ENCODE data around the gene EEF1A2. TPM values are rescaled to one million over a fixed set of nuclear protein-coding genes. Genes with fewer than 3 reads are reported as not detected.

EEF1A2 gene
- total RNA-seq, 1 donor from 2014 or later, result 20.0 TPM

DNA sequence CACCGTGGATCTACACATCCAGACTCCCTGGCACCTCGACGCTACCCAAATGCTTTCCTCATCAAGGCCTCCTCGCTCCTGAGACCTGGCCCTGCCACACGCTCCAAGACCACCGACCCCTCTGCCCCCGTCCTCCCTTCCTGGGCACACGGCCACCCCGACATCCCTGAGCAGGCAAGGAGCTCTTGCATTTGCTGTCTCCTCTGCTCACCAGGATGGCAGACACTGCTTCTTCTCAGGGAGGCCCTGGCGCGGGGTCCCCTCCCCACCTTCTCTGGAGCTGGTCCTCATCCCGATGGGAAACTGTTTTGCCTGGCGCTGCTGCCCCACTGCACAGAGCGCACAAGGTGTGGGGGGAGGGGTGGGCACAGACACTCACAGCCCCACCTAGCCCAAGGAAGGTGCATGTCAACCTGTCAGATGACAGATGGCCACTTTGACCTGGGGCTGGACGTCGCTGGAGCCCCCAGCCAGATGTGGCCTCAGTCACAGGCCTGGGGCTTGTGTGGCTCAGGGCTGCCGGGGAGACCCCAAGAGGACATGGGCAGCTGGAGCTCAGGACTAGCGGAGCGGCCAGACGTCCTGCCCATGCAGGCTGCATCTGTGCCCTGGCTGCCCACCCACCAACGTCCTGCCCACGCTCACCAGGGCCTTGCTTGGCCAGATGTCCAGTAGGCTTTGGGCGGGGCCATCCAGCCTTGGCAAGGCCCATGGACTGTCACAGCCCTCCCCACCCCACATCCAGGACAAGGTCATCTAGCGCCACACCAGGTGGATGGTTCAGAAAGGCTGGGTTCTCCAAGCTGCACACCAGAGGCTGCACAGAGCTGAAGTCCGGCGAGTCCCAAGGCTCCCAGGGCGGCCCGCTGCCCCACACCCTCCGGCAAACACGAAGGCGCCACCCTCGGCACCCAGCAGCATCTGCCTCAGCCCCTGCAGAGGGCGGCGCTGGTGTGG, 20.3 kb downstream of the EEF1A2 start:
- no peak overlapping the region for H3K4me3 ChIP-seq (ENCODE audit: low read depth, low read length)
- no peak for TF ChIP-seq CTCF (conservative IDR thresholded peaks at IDR 0.05; ENCODE audit: low read depth, low read length)
- DNase-seq (ENCODE audit: low read depth), result no peak

- DNase-seq (ENCODE audit: low read depth), result no peak
- H3K4me3 ChIP-seq (ENCODE audit: low read depth, low read length), result no peak overlapping the region
- no peak for TF ChIP-seq CTCF (conservative IDR thresholded peaks at IDR 0.05; ENCODE audit: low read depth, low read length)
Observed at GRCh38 chr20:63477944-63478343, 20.9 kb downstream of the EEF1A2 start.

DNA sequence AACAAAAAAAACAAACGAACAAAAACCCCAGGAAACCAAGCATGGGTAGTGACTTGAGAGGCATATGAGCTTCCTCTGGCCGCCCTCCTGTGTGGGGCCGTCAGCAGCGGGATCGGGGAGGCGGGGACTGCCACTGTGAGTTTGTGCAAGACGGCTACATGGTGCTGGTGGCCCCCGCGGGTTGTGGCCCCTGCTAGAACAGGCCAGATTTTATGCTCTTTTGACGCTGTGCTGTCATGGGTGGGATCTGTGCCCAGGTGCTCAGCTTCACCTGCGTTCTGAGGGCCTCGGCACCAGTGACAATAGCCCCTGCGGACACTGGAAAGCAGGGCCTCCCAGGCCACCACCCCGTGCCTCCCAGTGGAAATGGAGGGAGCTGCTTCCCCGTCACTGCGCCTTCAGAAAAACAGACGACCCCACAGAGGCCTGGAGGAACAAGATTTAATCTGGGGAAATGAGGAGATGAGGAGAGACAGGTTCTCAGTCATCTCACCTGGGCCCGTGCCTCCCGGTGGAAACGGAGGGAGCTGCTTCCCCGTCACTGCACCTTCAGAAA, 21.7 kb downstream of the EEF1A2 start:
- TF ChIP-seq CTCF (conservative IDR thresholded peaks at IDR 0.05; ENCODE audit: low read depth, low read length), result no peak
- H3K4me3 ChIP-seq (ENCODE audit: low read depth, low read length), result no peak overlapping the region
- DNase-seq (ENCODE audit: low read depth), result no peak

- no peak for TF ChIP-seq CTCF (conservative IDR thresholded peaks at IDR 0.05; ENCODE audit: low read depth, low read length)
- DNase-seq (ENCODE audit: low read depth), result no peak
- H3K4me3 ChIP-seq (ENCODE audit: low read depth, low read length), result no peak overlapping the region
Observed at GRCh38 chr20:63475209-63475608, 23.7 kb downstream of the EEF1A2 start.

DNA sequence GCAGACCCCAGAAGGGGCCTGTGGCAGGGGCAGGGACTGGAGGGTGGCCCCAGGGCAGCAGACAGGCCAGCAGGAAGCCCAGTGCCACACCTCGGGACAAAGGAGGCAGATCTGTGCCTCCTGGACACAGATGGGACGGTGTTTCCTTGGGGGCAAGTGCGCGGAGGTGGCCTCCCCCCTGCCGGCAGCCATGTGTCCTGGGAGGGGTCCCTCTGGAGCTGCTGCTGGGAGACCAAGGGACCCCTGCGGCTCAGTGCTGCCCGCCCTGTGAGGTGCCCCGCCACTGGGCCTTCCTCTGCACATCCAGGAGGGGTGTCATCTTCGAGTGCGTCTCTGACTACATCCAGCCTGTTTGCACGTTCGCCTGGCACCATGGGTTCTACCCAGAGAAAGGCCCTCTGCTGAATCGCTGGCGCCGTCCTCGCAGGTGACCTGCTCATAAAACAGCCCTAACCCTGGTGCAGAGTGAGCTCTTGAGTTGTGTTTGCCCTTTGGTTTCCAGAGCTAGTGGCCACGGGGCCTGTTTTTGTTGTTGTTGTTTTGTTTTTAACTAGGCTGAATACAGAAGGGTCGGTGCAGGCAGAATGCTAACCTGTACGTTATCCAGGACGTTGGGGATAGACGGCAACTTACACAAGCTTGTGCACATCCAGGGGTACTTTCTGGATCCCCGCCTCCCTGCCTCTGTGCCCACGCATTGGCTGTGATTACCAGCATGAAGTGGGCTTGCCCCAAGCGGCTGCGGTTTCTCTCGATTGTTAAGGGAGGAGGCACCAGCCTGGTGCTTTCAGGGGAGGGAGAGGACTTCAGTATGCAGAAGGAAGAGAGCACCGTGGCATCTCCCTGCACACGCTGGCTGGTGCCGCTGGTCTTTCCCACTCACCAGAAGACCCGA, 25.1 kb downstream of the EEF1A2 start:
- TF ChIP-seq CTCF (conservative IDR thresholded peaks at IDR 0.05; ENCODE audit: low read depth, low read length), result no peak
- no peak for DNase-seq (ENCODE audit: low read depth)

GRCh38 chr20:63472862-63473390, 26.0 kb downstream of the EEF1A2 start:
- H3K4me3 ChIP-seq (ENCODE audit: low read depth, low read length), result no peak overlapping the region
- TF ChIP-seq CTCF (conservative IDR thresholded peaks at IDR 0.05; ENCODE audit: low read depth, low read length), result no peak
- DNase-seq (ENCODE audit: low read depth), result no peak

More for the DNA sequence above, 25.1 kb downstream of the EEF1A2 start:
- H3K4me3 ChIP-seq (ENCODE audit: low read depth, low read length), result no peak overlapping the region
